Osteoblast (primary cell): ENCODE data around the gene DIP2A. TPM values are rescaled to one million over a fixed set of nuclear protein-coding genes. Genes with fewer than 3 reads are reported as not detected.

Experiments
- DNase-seq: peaks from one replicate; pipeline ENCODE4 v3.0.0; 2011; ENCODE audit warnings: low spot score, mixed read lengths; ENCODE audit not compliant: insufficient read length; ENCODE audit errors: missing footprints
- H2AFZ ChIP-seq: 2 replicates; pipeline ENCODE4 v1.6.0; 2011; ENCODE audit warnings: mild to moderate bottlenecking, low read length
- H3K27ac ChIP-seq: 2 replicates; pipeline ENCODE4 v1.5.1; 2011; ENCODE audit warnings: mild to moderate bottlenecking, low read depth, low read length, moderate library complexity
- H3K27me3 ChIP-seq: 2 replicates; pipeline ENCODE4 v1.6.0; 2012; ENCODE audit warnings: mild to moderate bottlenecking, control low read depth, inconsistent platforms, low read length, moderate library complexity; ENCODE audit not compliant: insufficient read depth
- H3K36me3 ChIP-seq: 2 replicates; pipeline ENCODE4 v1.5.1; 2011; ENCODE audit warnings: mild to moderate bottlenecking, low read length, control low read depth, moderate library complexity; ENCODE audit not compliant: insufficient read depth
- H3K4me1 ChIP-seq: 2 replicates; pipeline ENCODE4 v1.5.1; 2011; ENCODE audit warnings: mild to moderate bottlenecking, low read length, control low read depth, moderate library complexity; ENCODE audit not compliant: insufficient read depth
- H3K4me2 ChIP-seq: 2 replicates; pipeline ENCODE4 v1.6.0; 2011; ENCODE audit warnings: mild to moderate bottlenecking, low read length; ENCODE audit not compliant: insufficient read depth
- H3K4me3 ChIP-seq: fragments of 200-600 bp; sonication (generic); 3 replicates; pipeline ENCODE4 v1.5.1; 2012; ENCODE audit warnings: mild to moderate bottlenecking, low read length, inconsistent platforms; ENCODE audit not compliant: insufficient read depth
- H3K79me2 ChIP-seq: 2 replicates; pipeline ENCODE4 v1.6.0; 2012; ENCODE audit warnings: mild to moderate bottlenecking, low read length, control low read depth, inconsistent platforms; ENCODE audit not compliant: insufficient read depth
- H3K9me3 ChIP-seq: 2 replicates; pipeline ENCODE4 v1.5.1; 2011; ENCODE audit warnings: low read depth, low read length, control low read depth
- H4K20me1 ChIP-seq: 2 replicates; pipeline ENCODE4 v1.6.0; 2012; ENCODE audit warnings: mild to moderate bottlenecking, low read length, control low read depth; ENCODE audit not compliant: insufficient read depth
- CTCF ChIP-seq: IDR thresholded peaks from 2 replicates; pipeline ENCODE4 v1.5.1; 2011; ENCODE audit warnings: mild to moderate bottlenecking, low read depth, low read length, moderate library complexity; ENCODE audit errors: extremely low read depth
- total RNA-seq: library from RNA; depleted of rRNA; stranded (reverse); fragments of >200 nt; gene quantifications from 2 replicates; pipeline ENCODE4 v1.2.3, GENCODE V29; 2012

Gene DIP2A
- total RNA-seq, 1 donor: 22.8 TPM

- Histone ChIP-seq H3K9me3 (no peaks in the 10 kb centered on the region), H2AFZ (no peak overlapping the region), H4K20me1 (no peaks in the 10 kb centered on the region), H3K4me3 (no peak overlapping the region), H3K4me1 (no peaks in the 10 kb centered on the region), H3K79me2 (no peaks in the 10 kb centered on the region), H3K27me3 (no peaks in the 10 kb centered on the region), H3K36me3 (peaks cover 67% of the 10 kb centered on the region), H3K27ac (no peak overlapping the region), H3K4me2 (no peak overlapping the region)
- no peak for TF ChIP-seq CTCF
- peak; percentile 45 for DNase-seq
Observed at GRCh38 chr21:46553993-46554392, 95.3 kb downstream of the DIP2A start.

- no peak overlapping the region for H3K4me3 ChIP-seq
- peaks cover 71% of the 10 kb centered on the region for H3K36me3 ChIP-seq
- no peaks in the 10 kb centered on the region for H4K20me1 ChIP-seq
- no peaks in the 10 kb centered on the region for H3K4me1 ChIP-seq
- no peak overlapping the region for H3K4me2 ChIP-seq
- TF ChIP-seq CTCF: no peak
- no peaks in the 10 kb centered on the region for H3K27me3 ChIP-seq
- no peaks in the 10 kb centered on the region for H3K9me3 ChIP-seq
- H3K79me2 ChIP-seq: no peaks in the 10 kb centered on the region
- H2AFZ ChIP-seq: no peak overlapping the region
- DNase-seq: peak; percentile 18
- H3K27ac ChIP-seq: no peak overlapping the region
Observed at GRCh38 chr21:46554431-46555224, 95.9 kb downstream of the DIP2A start.

- Histone ChIP-seq H2AFZ (no peak overlapping the region), H3K36me3 (peaks cover 68% of the 10 kb centered on the region), H4K20me1 (no peaks in the 10 kb centered on the region), H3K27me3 (no peaks in the 10 kb centered on the region), H3K79me2 (no peaks in the 10 kb centered on the region), H3K4me1 (no peaks in the 10 kb centered on the region), H3K27ac (no peak overlapping the region), H3K4me2 (no peak overlapping the region), H3K4me3 (no peak overlapping the region), H3K9me3 (no peaks in the 10 kb centered on the region)
- no peak for TF ChIP-seq CTCF
- peak; percentile 59 for DNase-seq
Observed at GRCh38 chr21:46555225-46555617, 96.5 kb downstream of the DIP2A start.

GRCh38 chr21:46555678-46556077 lies 97.0 kb downstream of the DIP2A start:
- no peaks in the 10 kb centered on the region for H3K79me2 ChIP-seq
- H3K4me1 ChIP-seq: no peaks in the 10 kb centered on the region
- no peaks in the 10 kb centered on the region for H3K9me3 ChIP-seq
- H2AFZ ChIP-seq: no peak overlapping the region
- TF ChIP-seq CTCF: no peak
- H3K27me3 ChIP-seq: no peaks in the 10 kb centered on the region
- no peak overlapping the region for H3K27ac ChIP-seq
- peak; percentile 75 for DNase-seq
- H4K20me1 ChIP-seq: no peaks in the 10 kb centered on the region
- peaks cover 66% of the 10 kb centered on the region for H3K36me3 ChIP-seq
- no peak overlapping the region for H3K4me3 ChIP-seq
- no peak overlapping the region for H3K4me2 ChIP-seq
